GM12875 (cell line): Measurements from ENCODE around the gene FRMD4A.

Experiments used
- H3K4me3 ChIP-seq: one replicate; pipeline ENCODE4 v1.5.1; 2011; ENCODE audit warnings: low read depth, low read length, control low read depth
- TF ChIP-seq, protein P1 (sequence below): IDR thresholded peaks from 2 replicates; pipeline ENCODE4 v1.5.1; 2011; ENCODE audit warnings: low read depth, mild to moderate bottlenecking, control low read depth, inconsistent platforms, low read length, moderate library complexity, borderline replicate concordance; ENCODE audit not compliant: insufficient read depth

The FRMD4A gene

DNA sequence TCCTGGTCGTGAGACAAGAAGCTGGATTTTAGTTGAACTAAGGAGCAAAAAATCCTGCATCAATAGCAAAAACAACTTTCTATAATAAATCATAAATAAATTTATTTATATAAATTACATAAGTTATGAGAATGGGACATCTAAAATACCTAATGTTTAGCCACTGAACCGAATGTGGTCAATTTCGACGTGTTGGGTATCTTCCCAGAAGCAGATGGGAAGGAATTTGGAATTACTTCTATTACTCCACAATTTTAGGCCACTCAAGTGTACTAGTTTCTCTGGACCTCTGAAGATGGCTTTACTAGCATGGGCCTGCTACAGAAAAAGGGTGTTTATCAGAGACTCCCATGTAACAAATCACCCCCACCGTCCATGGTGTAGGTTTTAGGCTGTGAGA is 572.0 kb downstream of the FRMD4A start:
- no peak overlapping the region for H3K4me3 ChIP-seq
- TF ChIP-seq, protein P1, sequence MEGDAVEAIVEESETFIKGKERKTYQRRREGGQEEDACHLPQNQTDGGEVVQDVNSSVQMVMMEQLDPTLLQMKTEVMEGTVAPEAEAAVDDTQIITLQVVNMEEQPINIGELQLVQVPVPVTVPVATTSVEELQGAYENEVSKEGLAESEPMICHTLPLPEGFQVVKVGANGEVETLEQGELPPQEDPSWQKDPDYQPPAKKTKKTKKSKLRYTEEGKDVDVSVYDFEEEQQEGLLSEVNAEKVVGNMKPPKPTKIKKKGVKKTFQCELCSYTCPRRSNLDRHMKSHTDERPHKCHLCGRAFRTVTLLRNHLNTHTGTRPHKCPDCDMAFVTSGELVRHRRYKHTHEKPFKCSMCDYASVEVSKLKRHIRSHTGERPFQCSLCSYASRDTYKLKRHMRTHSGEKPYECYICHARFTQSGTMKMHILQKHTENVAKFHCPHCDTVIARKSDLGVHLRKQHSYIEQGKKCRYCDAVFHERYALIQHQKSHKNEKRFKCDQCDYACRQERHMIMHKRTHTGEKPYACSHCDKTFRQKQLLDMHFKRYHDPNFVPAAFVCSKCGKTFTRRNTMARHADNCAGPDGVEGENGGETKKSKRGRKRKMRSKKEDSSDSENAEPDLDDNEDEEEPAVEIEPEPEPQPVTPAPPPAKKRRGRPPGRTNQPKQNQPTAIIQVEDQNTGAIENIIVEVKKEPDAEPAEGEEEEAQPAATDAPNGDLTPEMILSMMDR, result no peak

DNA sequence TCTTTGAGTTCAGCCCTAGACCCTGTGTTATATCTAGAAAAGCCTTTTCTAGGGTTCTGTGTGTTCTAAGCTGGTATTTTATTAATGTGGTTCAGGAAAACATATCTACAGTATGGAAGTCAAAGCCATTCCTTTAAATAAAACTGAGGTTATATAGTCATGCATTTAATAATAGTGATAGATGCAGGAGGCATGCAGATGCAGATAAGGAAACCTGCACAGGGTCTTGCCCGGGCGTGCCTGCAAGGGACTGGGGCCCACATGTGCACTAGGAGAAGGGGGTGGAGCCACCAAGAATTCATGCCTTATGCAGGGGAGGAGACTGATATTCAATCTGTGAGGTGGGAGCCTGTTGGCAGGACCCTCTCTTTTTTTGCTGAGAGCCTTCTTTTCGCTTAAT is 572.4 kb downstream of the FRMD4A start:
- TF ChIP-seq, protein P1, result no peak
- H3K4me3 ChIP-seq, result no peak overlapping the region

DNA sequence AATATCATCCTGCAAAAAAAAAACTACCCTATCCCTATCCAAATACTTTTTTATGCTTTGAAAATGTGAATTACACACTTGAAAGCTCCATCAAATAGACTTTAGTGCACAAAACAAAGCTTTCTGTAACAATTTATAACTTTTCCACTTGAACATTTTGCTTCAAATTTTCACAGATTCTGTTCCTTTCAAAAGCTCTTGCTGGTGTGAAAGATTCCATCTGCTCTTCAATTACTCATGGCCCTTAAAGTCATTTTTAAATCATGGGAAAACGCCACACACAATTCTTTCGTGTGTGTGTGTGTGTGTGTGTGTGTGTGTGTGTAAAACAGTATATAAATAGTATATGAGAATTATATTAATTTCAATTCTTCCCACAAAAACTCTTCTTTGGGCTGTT is 576.4 kb downstream of the FRMD4A start:
- TF ChIP-seq, protein P1, result no peak
- H3K4me3 ChIP-seq, result no peak overlapping the region

DNA sequence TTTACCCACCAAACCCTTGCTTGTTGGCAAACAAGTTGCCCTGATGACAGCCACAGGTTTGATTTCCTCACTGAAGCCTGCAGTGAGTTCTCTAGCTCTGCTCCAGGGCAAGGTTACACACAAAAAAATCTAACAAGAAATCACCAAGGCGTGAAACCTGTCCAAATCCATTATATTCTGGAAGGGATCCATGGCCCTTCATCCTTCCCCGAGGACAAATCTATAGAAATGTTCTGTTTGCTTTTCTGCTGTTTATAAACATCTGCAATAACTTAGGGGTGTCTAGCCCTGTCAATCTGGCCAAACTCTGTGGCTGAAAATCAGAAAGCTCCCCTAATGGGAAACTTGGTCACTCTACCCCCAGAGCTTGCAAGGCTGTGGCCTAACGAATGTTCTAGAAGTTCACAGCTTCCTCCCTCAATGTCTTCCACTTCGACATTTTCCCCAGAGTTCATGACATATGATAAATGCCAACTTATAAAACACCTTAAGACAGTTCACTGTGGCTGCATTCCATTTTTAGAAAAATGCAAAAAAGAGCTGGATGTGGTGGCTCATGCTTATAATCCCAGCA is 579.4 kb downstream of the FRMD4A start:
- H3K4me3 ChIP-seq, result no peak overlapping the region
- TF ChIP-seq, protein P1, result no peak

DNA sequence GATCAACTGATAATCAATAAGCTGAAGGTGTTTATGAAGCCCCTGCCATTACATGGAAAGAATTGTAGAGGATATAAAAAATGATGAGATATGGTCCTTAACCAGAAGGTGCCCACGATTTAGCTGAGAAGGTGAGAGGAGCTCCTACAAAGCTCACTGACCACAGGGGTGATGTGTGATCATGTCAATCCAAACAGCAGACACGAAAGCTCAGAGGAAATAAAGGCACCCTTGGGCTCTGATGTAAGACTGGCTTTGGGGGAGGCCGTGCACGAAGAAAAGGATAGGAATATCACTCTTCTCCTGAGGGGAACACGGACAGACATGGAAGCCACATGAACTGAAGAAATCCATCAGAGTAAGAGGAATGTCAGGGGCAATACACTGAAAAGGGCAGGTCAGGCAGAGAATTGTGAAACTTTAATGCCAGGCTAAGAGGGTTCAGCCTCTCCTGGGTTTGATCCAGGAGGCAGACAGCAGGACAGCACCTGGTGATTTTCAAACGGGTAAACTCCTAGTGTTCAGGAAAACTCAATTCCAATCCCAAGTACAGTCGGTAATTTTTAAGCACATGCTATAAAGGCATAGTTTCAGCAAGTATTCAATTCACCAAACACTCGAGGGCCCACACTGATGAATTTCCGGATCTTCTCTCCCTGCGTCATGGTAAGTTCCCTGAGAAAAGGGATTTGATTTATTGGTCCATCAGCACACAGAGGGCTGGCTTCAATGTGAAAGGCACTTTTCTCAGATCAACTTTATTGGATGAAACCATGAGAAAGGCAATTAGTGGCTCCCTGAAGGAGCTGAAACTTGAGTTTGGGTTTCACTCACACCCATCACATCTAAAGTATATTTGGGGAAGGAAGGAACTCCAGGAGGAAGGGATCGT is 580.2 kb downstream of the FRMD4A start:
- TF ChIP-seq, protein P1, result no peak
- no peak overlapping the region for H3K4me3 ChIP-seq

DNA sequence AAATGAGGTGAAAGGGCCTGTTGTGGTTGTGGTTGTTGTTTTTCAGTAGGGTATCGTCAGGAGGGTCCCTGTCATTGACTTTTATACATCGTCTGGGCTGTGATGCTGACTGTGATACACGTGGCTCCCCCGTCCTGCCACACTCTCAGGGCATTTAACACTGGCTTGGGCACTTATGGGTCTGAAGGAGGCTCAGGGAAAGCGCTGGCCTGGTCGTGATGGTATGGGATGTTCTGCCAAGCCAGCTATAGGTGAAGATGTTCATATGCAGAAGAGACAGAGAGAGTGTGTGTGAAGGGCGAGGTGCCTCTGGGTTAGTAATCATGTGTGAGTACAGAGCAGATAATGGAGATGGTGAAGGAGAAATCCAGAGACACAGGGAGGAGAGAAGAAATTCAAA is 585.5 kb downstream of the FRMD4A start:
- no peak overlapping the region for H3K4me3 ChIP-seq
- TF ChIP-seq, protein P1, result no peak

DNA sequence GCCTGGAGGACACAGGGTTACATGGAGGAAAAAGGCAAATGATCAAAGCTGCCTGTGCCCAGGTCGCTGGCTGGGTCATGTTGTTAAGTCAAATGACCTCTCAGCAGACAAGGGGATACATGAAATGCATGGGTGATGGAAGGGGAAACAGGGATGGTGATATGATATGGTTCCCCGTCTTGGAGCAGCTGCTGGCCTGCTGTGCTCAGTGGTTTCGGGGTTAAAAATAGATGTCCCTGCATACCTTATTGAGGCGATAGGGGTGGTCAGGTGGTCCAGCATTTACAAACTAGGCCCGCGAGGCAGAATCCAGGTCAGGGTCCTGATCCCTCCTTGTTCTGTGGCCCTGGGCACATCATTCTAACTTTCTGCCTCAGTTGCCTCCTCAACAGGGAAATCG is 586.8 kb downstream of the FRMD4A start:
- H3K4me3 ChIP-seq, result no peak overlapping the region
- TF ChIP-seq, protein P1, result no peak
